ENCODE data around the gene PDE3B.

GRCh38 chr11:14766585-14766984 lies 123.0 kb downstream of the PDE3B start:
- no peak for TF ChIP-seq BACH2 (CRISPR knock-in tag; IDR thresholded peaks at IDR 0.05; ENCODE audit: borderline replicate concordance)
- TF ChIP-seq ZNF565 (CRISPR knock-in tag; conservative IDR thresholded peaks at IDR 0.05; ENCODE audit: low read depth) = no peak
- TF ChIP-seq CREB5 (CRISPR knock-in tag; IDR thresholded peaks at IDR 0.05; ENCODE audit: low read depth) = no peak
- TF ChIP-seq ZC3H10 (CRISPR knock-in tag; IDR thresholded peaks at IDR 0.05) = no peak
- no peak for TF ChIP-seq ZFP30 (CRISPR knock-in tag; IDR thresholded peaks at IDR 0.05)
- no peak for TF ChIP-seq PATZ1 (CRISPR knock-in tag; IDR thresholded peaks at IDR 0.05; ENCODE audit: borderline replicate concordance)
- no peak for TF ChIP-seq OSR1 (CRISPR knock-in tag; IDR thresholded peaks at IDR 0.05)
- no peak for TF ChIP-seq RARB (CRISPR knock-in tag; IDR thresholded peaks at IDR 0.05)
- TF ChIP-seq TSHZ2 (CRISPR knock-in tag; IDR thresholded peaks at IDR 0.05) = no peak
- no peak for TF ChIP-seq SNAI2 (CRISPR knock-in tag; IDR thresholded peaks at IDR 0.05)
- TF ChIP-seq ESRRG (CRISPR knock-in tag; IDR thresholded peaks at IDR 0.05) = no peak
- TF ChIP-seq ARNTL (CRISPR knock-in tag; IDR thresholded peaks at IDR 0.05; ENCODE audit: borderline replicate concordance, low read depth) = no peak

All from SK-N-SH treated with all-trans-retinoic acid at 6 μM for 48 hours (cell line).